OCI-LY1 (cell line): ENCODE data around the gene SSRP1.

Source experiments
- CTCF ChIP-seq: fragments of 200-600 bp; sonication (generic), shearing (Covaris generic); IDR thresholded peaks from 2 replicates; pipeline ENCODE4 v1.5.1; 2017; ENCODE audit warnings: mild to moderate bottlenecking, antibody characterized with exemption, low read length, moderate library complexity, mixed read lengths
- EZH2 ChIP-seq: fragments of 200-600 bp; sonication (generic), shearing (Covaris generic); IDR thresholded peaks from 2 replicates; pipeline ENCODE4 v1.8.0; 2017; ENCODE audit warnings: borderline replicate concordance, mixed run types, mild to moderate bottlenecking, antibody characterized with exemption, low read length, moderate library complexity, mixed read lengths

- TF ChIP-seq CTCF, result no peak
- no peak for TF ChIP-seq EZH2
Observed at GRCh38 chr11:57302489-57302888, 33.2 kb downstream of the SSRP1 start.
